K562 (cell line): ENCODE data around the gene ACP4. TPM values are rescaled to one million over a fixed set of nuclear protein-coding genes. Genes with fewer than 3 reads are reported as not detected.

Experiments used
- EZH2 ChIP-seq: IDR thresholded peaks from 2 replicates; pipeline ENCODE4 v1.6.1; 2012; ENCODE audit warnings: low read depth, mild to moderate bottlenecking, inconsistent platforms, low read length, borderline replicate concordance
- FOXA1 ChIP-seq: fragments of 450-650 bp; IDR thresholded peaks from 2 replicates; pipeline ENCODE4 v1.6.1; 2016; ENCODE audit warnings: mild to moderate bottlenecking, borderline replicate concordance
- GATA2 ChIP-seq: sonication (generic); formaldehyde crosslinking; IDR thresholded peaks from 2 replicates; pipeline ENCODE4 v1.4.0; 2020; ENCODE audit warnings: mild to moderate bottlenecking, missing genetic modification reagents
- HNRNPK ChIP-seq: fragments of 200-400 bp; formaldehyde crosslinking; IDR thresholded peaks from one replicate; pipeline ENCODE4 v1.6.1; 2018; ENCODE audit warnings: mild to moderate bottlenecking, low read depth, low read length; ENCODE audit not compliant: poor library complexity, severe bottlenecking
- MYNN ChIP-seq, 2 experiments: sonication (generic); formaldehyde crosslinking in 1 of 2; IDR thresholded peaks; 2 replicates each; pipeline versions ENCODE4 v1.5.0 to v1.6.1; 2016 to 2020; ENCODE audit warnings: antibody characterized with exemption in 1 of 2, missing genetic modification reagents in 1 of 2
- NCOA4 ChIP-seq: fragments of 450-650 bp; IDR thresholded peaks from 2 replicates; pipeline ENCODE4 v1.6.1; 2018; ENCODE audit warnings: mild to moderate bottlenecking; ENCODE audit not compliant: partially characterized antibody
- TARDBP ChIP-seq: fragments of 450-650 bp; IDR thresholded peaks from 2 replicates; pipeline ENCODE4 v1.6.1; 2016
- TCF7L2 ChIP-seq: fragments of 150-350 bp; IDR thresholded peaks from 2 replicates; pipeline ENCODE4 v1.6.1; 2016; ENCODE audit warnings: low read depth, mild to moderate bottlenecking, low read length, moderate library complexity
- ZNF232 ChIP-seq: sonication (generic); formaldehyde crosslinking; IDR thresholded peaks from 2 replicates; pipeline ENCODE4 v1.8.0; 2022; ENCODE audit warnings: mild to moderate bottlenecking, missing genetic modification reagents
- ZNF384 ChIP-seq: IDR thresholded peaks from 2 replicates; pipeline ENCODE4 v1.6.1; 2012; ENCODE audit warnings: low read depth, low read length, improper control_type of control experiment
- polyA plus RNA-seq, 8 experiments: library from polyadenylated mRNA; depleted of rRNA in 4 of 8; stranded (reverse) in 5 of 8; unstranded in 3 of 8; fragments of >200 nt; fragmentation: Nextera tagmentation in 2 of 8; fragmentation: Illumina TruSeq in 1 of 8; extraction: Ambion mirVana in 2 of 8; extraction: Trizol in 1 of 8; gene quantifications; 2 replicates each; pipeline versions ENCODE4 v1.2.1 to v1.2.3, GENCODE V29; 2011 to 2014; ENCODE audit warnings: inconsistent platforms in 1 of 8, missing spikeins in 1 of 8
- total RNA-seq, 7 experiments: library from RNA; depleted of rRNA in 6 of 7; stranded (reverse); fragments of >200 nt in 6 of 7; fragmentation: Illumina TruSeq in 2 of 7; extraction: Trizol in 2 of 7; gene quantifications; 2 replicates each; pipeline versions ENCODE4 v1.2.1 to v1.2.3, GENCODE V29; 2011 to 2021; ENCODE audit warnings: low replicate concordance in 1 of 7
- TF ChIP-seq, protein P1 (sequence below), 2 experiments: fragments of 450-650 bp; formaldehyde crosslinking in 1 of 2; IDR thresholded peaks; 2 replicates each; pipeline versions ENCODE4 v1.4.0 to v1.6.1; 2014 to 2020; ENCODE audit warnings: mild to moderate bottlenecking in 2 of 2, borderline replicate concordance in 1 of 2, low read depth in 1 of 2
- TF ChIP-seq, protein P2 (sequence below): fragments of 450-650 bp; IDR thresholded peaks from 2 replicates; pipeline ENCODE4 v1.7.0; 2016; ENCODE audit warnings: borderline replicate concordance
- TF ChIP-seq, protein P3 (sequence below): fragments of 250-450 bp; sonication (Bioruptor Pico); IDR thresholded peaks from 2 replicates; pipeline ENCODE4 v1.4.0; 2020; ENCODE audit warnings: mild to moderate bottlenecking, moderate library complexity, borderline replicate concordance

ACP4 gene
- total and polyA plus RNA-seq, 9 of the 15 experiments (the other 6 are each of a cell fraction or from before 2014, with no cell fraction given): not detected

DNA sequence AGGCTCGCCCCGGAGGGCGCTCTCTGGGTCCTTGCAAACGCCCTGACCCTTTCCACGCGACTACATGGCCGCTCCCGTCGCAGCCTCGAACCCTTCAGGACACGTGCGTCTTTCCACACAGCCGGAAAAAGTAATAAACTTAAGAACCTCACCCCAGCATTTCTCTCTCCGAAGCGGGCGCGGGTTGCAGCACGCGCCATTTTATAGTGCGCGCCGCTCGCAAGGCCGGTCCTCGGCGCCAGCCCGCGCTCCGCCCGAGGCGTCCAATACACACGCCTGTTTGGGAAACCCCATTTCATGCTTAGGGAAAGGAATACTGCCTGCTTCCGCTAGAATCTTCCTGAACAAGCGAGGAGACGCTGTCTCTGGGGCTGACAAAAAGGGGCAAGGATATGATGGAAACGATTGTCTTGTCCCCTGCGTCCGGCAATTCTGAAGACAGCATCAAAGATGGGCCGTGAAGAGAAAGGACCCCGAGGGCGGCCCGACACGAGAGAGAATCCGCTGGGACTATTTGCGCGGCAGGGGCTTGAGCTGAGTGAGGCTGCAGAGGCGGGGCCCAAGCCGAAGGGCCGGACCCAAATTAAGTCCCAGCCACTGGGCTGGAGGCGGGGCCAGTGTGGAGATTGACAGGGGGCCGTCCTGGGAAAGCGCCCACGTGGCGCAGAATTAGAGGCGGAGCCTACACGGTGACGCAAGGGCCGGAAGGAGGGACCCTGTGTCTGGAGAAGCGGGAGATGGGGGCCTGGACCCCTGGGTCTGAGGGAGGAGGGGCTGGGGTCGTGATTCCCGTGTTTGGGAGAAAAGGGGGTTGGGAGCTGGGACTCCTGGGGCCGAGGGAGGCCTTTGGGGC is 14.4 kb downstream of the ACP4 start (continued):
- TF ChIP-seq, protein P1, sequence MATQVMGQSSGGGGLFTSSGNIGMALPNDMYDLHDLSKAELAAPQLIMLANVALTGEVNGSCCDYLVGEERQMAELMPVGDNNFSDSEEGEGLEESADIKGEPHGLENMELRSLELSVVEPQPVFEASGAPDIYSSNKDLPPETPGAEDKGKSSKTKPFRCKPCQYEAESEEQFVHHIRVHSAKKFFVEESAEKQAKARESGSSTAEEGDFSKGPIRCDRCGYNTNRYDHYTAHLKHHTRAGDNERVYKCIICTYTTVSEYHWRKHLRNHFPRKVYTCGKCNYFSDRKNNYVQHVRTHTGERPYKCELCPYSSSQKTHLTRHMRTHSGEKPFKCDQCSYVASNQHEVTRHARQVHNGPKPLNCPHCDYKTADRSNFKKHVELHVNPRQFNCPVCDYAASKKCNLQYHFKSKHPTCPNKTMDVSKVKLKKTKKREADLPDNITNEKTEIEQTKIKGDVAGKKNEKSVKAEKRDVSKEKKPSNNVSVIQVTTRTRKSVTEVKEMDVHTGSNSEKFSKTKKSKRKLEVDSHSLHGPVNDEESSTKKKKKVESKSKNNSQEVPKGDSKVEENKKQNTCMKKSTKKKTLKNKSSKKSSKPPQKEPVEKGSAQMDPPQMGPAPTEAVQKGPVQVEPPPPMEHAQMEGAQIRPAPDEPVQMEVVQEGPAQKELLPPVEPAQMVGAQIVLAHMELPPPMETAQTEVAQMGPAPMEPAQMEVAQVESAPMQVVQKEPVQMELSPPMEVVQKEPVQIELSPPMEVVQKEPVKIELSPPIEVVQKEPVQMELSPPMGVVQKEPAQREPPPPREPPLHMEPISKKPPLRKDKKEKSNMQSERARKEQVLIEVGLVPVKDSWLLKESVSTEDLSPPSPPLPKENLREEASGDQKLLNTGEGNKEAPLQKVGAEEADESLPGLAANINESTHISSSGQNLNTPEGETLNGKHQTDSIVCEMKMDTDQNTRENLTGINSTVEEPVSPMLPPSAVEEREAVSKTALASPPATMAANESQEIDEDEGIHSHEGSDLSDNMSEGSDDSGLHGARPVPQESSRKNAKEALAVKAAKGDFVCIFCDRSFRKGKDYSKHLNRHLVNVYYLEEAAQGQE (IDR thresholded peaks at IDR 0.05; ENCODE audit: borderline replicate concordance): peak; percentile 67
- TF ChIP-seq, protein P1 (CRISPR knock-in tag; IDR thresholded peaks at IDR 0.05; ENCODE audit: low read depth): 0 out of 2 replicates have a peak, but pooled peaks have one; percentile 35
- no peak for TF ChIP-seq ZNF232 (CRISPR knock-in tag)
- TF ChIP-seq HNRNPK: no peak
- no peak for TF ChIP-seq FOXA1
- TF ChIP-seq NCOA4: no peak
- no peak for TF ChIP-seq EZH2
- TF ChIP-seq, protein P2, sequence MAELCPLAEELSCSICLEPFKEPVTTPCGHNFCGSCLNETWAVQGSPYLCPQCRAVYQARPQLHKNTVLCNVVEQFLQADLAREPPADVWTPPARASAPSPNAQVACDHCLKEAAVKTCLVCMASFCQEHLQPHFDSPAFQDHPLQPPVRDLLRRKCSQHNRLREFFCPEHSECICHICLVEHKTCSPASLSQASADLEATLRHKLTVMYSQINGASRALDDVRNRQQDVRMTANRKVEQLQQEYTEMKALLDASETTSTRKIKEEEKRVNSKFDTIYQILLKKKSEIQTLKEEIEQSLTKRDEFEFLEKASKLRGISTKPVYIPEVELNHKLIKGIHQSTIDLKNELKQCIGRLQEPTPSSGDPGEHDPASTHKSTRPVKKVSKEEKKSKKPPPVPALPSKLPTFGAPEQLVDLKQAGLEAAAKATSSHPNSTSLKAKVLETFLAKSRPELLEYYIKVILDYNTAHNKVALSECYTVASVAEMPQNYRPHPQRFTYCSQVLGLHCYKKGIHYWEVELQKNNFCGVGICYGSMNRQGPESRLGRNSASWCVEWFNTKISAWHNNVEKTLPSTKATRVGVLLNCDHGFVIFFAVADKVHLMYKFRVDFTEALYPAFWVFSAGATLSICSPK: no peak
- no peak for TF ChIP-seq TCF7L2
- no peak for TF ChIP-seq ZNF384
- no peak for TF ChIP-seq GATA2 (CRISPR knock-in tag)
- TF ChIP-seq MYNN (IDR thresholded peaks at IDR 0.05): no peak
- no peak for TF ChIP-seq MYNN (CRISPR knock-in tag; IDR thresholded peaks at IDR 0.05)
- no peak for TF ChIP-seq TARDBP
- TF ChIP-seq, protein P3, sequence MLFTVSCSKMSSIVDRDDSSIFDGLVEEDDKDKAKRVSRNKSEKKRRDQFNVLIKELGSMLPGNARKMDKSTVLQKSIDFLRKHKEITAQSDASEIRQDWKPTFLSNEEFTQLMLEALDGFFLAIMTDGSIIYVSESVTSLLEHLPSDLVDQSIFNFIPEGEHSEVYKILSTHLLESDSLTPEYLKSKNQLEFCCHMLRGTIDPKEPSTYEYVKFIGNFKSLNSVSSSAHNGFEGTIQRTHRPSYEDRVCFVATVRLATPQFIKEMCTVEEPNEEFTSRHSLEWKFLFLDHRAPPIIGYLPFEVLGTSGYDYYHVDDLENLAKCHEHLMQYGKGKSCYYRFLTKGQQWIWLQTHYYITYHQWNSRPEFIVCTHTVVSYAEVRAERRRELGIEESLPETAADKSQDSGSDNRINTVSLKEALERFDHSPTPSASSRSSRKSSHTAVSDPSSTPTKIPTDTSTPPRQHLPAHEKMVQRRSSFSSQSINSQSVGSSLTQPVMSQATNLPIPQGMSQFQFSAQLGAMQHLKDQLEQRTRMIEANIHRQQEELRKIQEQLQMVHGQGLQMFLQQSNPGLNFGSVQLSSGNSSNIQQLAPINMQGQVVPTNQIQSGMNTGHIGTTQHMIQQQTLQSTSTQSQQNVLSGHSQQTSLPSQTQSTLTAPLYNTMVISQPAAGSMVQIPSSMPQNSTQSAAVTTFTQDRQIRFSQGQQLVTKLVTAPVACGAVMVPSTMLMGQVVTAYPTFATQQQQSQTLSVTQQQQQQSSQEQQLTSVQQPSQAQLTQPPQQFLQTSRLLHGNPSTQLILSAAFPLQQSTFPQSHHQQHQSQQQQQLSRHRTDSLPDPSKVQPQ (CRISPR knock-in tag): no peak
